IPS DF 4.7 (cell line): ENCODE data around the gene CDYL2.
"Not testable (repeated sequence)": the region's sequence is repeated elsewhere in the genome, so short reads cannot be mapped to it uniquely, and the experiment has no call there.

Experiments used
- DNase-seq: peaks from one replicate; pipeline ENCODE4 v3.0.0-alpha.2; 2013; ENCODE audit warnings: low spot score; ENCODE audit errors: extremely low read depth

The CDYL2 gene

DNA sequence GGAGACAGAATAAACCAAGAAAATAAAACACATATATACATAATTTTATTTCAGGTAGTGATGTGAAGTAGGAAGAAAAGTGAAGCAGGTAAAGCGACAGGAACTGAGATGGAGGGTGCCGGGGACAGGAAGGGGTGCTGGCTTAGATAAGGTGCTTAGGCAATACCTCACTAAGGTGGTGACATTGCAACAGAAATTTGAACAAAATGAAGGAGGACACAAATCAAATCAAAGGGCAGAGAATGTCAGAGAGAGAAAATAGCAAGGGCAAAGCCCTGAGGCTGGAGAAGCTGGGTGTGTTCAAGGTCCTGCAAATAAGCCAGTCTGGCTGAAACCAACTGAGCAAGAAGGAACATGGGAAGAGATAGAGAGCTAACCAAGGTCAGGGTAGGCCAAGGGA lies 5.0 kb upstream of the CDYL2 start:
- no peak for DNase-seq

DNA sequence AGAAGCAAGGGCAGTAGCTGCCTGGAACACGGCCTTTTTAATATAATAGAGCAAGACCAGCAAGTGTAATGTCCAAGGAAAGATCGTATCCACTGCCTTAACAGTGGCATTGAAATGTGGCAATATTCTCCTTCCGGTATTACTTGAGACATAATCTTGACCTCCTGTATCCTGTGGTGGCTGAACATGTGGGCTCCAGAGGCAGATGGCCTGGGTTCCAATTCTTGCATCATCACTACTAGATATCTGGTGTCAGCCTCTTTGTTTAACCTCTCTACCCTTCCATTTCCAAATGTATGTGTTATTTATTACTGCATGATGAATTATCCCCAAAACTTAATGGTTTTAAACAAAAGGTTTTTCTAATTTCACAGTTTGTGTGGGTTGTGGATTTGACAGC lies 3.5 kb upstream of the CDYL2 start:
- DNase-seq = no peak

- no peak for DNase-seq
Observed at GRCh38 chr16:80806927-80807340, 2.5 kb upstream of the CDYL2 start.

DNA sequence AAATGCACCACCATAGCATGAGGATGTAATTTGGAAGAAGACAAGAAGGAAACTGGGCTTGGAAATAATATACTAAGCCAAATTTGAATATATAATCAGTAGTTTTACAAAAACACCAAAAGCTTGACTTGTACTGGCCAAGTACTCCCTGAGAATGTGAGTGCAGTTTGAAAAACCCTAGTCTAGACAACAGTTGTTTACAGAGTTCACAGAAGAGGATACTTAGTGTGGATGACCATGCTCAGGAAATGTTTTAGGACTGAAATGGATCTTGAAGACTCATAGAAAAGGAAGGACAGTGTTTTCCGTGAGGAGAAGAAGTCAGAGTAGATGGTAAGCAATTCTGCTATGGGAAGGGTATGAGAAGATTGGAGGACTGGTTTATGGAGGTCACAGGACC lies 1.9 kb upstream of the CDYL2 start:
- DNase-seq = no peak

GRCh38 chr16:80804056-80804525 lies 307 bp downstream of the CDYL2 start:
- DNase-seq = no peak

GRCh38 chr16:80803339-80804055 lies 901 bp downstream of the CDYL2 start:
- DNase-seq = no peak

DNA sequence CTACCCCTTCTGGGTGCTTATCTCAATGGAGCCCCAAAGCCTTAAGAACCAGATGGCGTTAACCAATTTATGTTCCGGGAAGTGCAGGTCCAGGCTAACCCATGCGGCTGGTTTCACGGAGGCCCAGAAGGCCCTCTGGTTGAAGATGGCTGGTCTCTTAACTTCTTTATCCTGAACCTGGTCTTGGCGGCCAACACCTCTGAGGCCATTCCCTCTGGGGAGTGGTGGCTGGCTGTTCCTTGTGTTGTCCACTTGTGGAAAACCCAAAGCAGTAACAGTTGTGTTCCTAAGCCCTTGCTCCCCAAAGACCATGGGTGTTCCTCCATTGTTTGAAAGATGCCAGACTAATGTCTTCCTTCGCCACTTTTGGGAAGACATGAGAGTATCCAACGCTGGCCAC lies 1.5 kb downstream of the CDYL2 start:
- no peak for DNase-seq

- DNase-seq = no peak
Observed at GRCh38 chr16:80802138-80802537, 2.3 kb downstream of the CDYL2 start.

- DNase-seq = no peak
Observed at GRCh38 chr16:80794071-80794470, 10.3 kb downstream of the CDYL2 start.

- no peak for DNase-seq
Observed at GRCh38 chr16:80792031-80792430, 12.4 kb downstream of the CDYL2 start.

- DNase-seq = no peak
Observed at GRCh38 chr16:80791411-80791810, 13.0 kb downstream of the CDYL2 start.

GRCh38 chr16:80790751-80791150 lies 13.6 kb downstream of the CDYL2 start:
- DNase-seq = no peak

DNA sequence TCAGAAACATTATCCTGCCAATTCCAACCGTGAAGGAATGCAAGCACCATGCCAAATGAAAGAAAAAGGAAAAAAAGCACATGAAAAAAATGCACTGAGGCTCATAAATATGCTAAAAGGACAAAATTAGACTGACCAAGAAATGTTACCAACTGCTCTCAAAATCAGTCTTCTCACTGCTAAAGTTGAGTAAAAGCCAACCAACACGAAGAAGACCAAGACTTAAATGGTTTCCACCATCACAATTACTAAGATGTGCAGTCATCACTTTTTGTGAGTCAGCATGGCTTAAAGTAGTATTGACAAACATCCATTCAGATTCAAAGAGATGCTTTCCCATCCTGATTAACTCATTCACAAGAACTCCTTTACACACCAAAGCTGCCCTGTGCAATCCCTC lies 16.4 kb downstream of the CDYL2 start:
- no peak for DNase-seq

GRCh38 chr16:80786561-80786960 lies 17.8 kb downstream of the CDYL2 start:
- not testable (repeated sequence) for DNase-seq

DNA sequence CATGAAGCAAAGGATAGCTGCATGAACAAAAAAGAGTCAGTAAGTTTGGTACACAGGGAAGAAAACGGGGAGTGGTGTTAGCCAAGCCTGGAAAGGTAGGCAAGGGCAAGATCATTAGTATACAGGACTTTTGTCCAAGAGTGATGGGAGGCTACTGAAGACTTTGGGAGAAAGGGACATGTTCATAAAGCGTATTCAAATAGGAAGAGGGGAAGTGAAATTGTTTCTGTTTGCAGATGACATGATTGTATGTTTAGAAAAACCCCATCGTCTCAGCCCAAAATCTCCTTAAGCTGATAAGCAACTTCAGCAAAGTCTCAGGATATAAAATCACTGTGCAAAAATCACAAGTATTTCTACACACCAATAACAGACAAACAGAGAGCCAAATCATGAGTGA lies 19.4 kb downstream of the CDYL2 start:
- no peak for DNase-seq

DNA sequence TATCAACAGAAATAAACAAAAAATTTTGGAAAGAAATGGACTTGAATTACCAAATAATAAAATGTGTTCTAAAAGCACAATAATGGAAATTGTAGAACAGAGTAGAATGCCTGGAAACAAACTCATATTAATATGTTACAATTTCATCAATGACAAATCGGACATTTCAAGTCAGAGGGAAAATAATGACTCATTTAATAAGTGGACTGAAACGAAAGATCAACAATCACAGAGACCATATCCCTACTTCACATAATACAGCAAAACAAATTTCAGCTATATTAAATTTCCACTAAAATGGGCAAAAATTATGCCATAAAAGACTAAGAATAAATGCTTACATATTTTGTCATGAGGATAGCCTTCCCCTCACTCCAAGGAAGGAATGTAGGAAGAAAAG lies 25.7 kb downstream of the CDYL2 start:
- no peak for DNase-seq

DNA sequence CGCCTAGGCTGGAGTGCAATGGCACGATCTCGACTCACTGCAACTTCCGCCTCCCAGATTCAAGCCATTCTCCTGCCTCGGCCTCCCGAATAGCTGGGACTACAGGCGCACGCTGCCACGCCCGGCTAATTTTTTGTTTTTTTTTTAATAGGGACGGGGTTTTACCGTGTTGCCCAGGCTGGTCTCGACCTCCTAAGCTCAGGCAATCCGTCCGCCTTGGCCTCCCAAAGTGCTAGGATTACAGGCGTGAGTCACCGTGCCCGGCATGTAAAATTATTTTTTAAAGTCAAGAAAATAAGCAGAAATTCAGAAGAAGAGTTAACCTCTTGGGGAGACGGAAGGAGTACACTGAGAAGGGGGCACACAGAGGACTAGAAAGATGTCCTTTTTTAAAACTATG lies 27.5 kb downstream of the CDYL2 start:
- DNase-seq = no peak

DNA sequence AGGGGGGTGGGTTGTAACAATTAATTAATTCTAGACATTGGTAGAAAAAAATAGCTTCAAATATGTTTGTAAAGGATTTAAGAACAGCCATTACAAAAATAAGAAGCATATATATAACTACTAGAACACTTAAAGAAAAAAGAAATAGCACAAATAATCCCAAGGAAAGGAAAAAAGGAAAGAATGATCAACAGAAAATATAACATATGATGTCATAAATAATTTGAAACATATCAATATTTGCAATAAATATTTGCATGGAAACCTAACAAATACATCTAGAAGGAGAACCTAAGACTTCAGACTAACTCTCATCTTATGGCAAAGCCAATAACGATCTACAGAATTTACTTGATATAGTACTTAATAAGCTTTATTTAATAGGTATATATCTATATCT lies 28.9 kb downstream of the CDYL2 start:
- DNase-seq = no peak

DNA sequence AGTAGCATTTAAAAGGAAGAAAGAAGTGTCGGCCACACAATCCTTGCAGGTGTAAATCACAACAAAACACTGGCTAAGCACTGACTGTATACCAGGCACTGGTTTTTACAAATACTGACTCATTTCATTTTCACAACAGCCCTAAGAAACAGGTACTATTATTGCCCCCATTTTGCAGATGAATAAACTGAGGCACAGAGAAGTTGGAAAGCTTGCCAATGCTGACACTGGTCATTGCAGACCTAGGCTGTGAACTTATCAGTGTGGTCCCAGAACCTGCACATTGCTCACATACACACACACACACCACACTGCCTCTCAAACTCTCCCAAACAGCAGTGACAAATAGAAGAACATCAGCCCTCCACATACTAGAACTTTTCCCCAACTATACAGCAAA lies 37.6 kb downstream of the CDYL2 start:
- DNase-seq = no peak

- no peak for DNase-seq
Observed at GRCh38 chr16:80759419-80760162, 44.8 kb downstream of the CDYL2 start.

DNA sequence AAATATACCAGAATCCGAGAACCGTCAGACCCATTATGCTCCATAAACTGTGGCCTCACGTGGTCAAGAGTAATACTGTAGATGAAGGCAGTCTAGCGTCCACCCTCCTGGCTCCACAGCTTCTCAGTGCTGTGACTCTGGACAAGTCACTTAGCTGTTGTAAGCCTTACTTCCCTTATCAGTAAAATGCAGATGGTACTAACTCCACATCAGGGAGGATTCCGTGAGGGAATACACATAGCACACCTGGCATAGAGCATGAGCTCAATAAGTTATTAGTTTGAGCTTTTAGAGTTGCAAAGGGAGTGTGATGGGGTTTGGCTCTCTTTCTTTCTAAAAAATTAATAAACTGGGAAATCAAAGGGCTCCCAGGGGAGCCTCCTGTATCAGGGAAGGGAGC lies 49.9 kb downstream of the CDYL2 start:
- DNase-seq = no peak

DNA sequence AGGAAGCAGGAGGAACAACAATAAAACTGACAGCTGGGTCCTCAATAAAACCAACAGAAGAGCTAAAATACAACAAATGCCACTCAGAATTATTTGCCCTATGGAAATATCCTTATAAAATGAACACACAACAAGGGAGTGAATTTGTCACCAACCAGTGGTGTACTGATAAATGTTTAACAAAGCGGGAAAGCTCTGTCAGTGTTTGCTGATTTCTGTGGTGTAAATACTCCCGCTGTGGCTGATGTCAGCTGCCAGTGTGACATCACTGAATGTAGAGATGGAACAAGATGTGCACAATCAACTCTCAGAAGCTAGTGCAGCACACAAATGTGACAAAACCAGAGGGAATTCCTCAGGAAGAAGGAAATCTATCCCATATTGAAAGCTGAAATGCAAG lies 51.9 kb downstream of the CDYL2 start:
- DNase-seq = no peak

DNA sequence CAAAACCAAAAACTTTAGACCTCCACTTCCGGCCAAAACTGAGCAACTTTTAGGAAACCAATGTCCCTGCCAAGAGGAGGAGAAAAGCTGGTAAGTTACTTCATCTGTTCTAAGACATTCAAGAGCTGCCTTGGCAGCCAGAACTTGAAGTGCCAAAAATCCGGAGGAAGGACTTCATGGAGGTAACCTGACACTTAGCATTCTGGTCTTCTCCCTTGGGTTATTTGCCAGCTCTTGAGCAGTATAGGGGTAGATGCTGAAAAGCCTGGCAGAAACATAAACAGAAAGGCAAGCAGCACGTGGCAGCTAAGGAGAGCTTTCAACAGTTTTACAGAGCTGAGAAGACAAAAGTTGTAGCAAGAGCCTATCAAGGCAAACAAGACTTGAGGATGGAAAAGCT lies 53.2 kb downstream of the CDYL2 start:
- DNase-seq = no peak
